Measurements from ENCODE around the gene SELL. TPM values are rescaled to one million over a fixed set of nuclear protein-coding genes. Genes with fewer than 3 reads are reported as not detected.

The SELL gene
- total and polyA plus RNA-seq, 2 of the 4 experiments (the other 2 are of a cell fraction), result not detected

DNA sequence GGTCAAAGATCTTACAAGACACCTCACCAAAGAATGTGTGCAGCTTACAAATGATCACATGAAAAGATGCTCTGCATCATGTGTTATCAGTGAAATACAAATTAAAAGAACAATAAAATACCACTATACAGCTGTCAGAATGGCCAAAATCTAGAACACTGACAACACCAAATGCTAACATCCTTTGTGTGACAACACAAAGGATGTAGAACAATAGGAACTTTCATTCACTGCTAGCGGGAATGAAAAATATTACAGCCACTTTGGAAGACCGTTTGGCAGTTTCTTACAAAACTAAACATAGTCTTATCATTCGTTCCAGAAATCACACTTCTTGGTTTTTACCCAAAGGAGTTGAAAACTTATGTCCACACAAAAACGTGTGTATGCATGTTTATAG lies 60.9 kb downstream of the SELL start:
- DNase-seq (no peak), ATAC-seq (ENCODE audit: low read depth) (no peak)
- Histone ChIP-seq H3K4me2 (ENCODE audit: low read depth, low read length) (no peak overlapping the region), H3K4ac (ENCODE audit: low read depth, low read length) (no peak overlapping the region), H2BK15ac (ENCODE audit: low read depth, low read length) (no peak overlapping the region), H3K9me1 (ENCODE audit: insufficient read depth, low read length) (no peaks in the 10 kb centered on the region; the same call in 1 of the 2 replicates), H3K27ac (ENCODE audit: insufficient read depth, low read length) (no peak overlapping the region), H2BK5ac (ENCODE audit: low read depth, low read length, poor library complexity, severe bottlenecking) (no peak overlapping the region), H3K9me3 (ENCODE audit: control insufficient read depth, insufficient read depth, low read length) (no peaks in the 10 kb centered on the region), H3K27me3 (ENCODE audit: control insufficient read depth, insufficient read depth, low read length) (no peaks in the 10 kb centered on the region), H3K4me3 (ENCODE audit: insufficient read depth, low read depth, low read length) (no peak overlapping the region), H2BK120ac (ENCODE audit: low read depth, low read length) (no peak overlapping the region), H3K4me1 (ENCODE audit: control insufficient read depth, insufficient read depth, low read length) (no peaks in the 10 kb centered on the region), H3K9ac (ENCODE audit: low read depth, low read length) (no peak overlapping the region), H2AFZ (replicated peaks; ENCODE audit: low read length, poor library complexity) (no peak overlapping the region), H3K18ac (ENCODE audit: low read depth, low read length) (no peak overlapping the region), H3K14ac (replicated peaks; ENCODE audit: low read depth, low read length) (no peak overlapping the region), H3K36me3 (ENCODE audit: control insufficient read depth, insufficient read depth, low read length) (no peaks in the 10 kb centered on the region), H2AK5ac (ENCODE audit: low read depth, low read length) (no peak overlapping the region), H4K91ac (ENCODE audit: insufficient read depth, low read depth, low read length) (no peak overlapping the region), H3K79me1 (ENCODE audit: low read depth in 1 of 2, low read length in 2 of 2) (no peaks in the 10 kb centered on the region), H2AK9ac (replicated peaks; ENCODE audit: low read depth, low read length, poor library complexity) (no peak overlapping the region), H4K20me1 (ENCODE audit: insufficient read depth, low read length) (no peaks in the 10 kb centered on the region), H4K5ac (ENCODE audit: low read depth, low read length) (no peak overlapping the region), H4K8ac (ENCODE audit: low read depth in 2 of 2, low read length in 2 of 2) (no peak overlapping the region), H2BK20ac (ENCODE audit: low read depth, low read length) (no peak overlapping the region), H3K56ac (ENCODE audit: extremely low read depth, insufficient read depth, low read length) (no peak overlapping the region), H3K23ac (ENCODE audit: low read depth, low read length) (no peak overlapping the region)
- intact Hi-C loops (cut with micrococcal nuclease) (no loop called here), dilution Hi-C loops (cut with HindIII; ENCODE audit: low sequenced_read_pairs, unreplicated experiment) (no loop called here), in situ Hi-C loops (cut with MboI; ENCODE audit: low sequenced_read_pairs) (no loop called here)
- BruUV-seq (replicated peaks), result no TSS peak
- no CpG with 5 or more reads among the region's 4 CpGs for WGBS, 2 experiments (ENCODE audit: extremely low coverage in 2 of 2, insufficient read length in 1 of 2)
- TF ChIP-seq CHD1 (IDR thresholded peaks at IDR 0.05; ENCODE audit: low read depth, low read length) (no peak), CEBPB (IDR thresholded peaks at IDR 0.05; ENCODE audit: low read depth, low read length) (no peak), NFE2L2 (IDR thresholded peaks at IDR 0.05; ENCODE audit: low read depth, low read length) (no peak), FOS (IDR thresholded peaks at IDR 0.05; ENCODE audit: low read depth, low read length) (no peak), POLR2A (IDR thresholded peaks at IDR 0.05; ENCODE audit: low read depth, low read length) (no peak), RCOR1 (IDR thresholded peaks at IDR 0.05; ENCODE audit: insufficient replicate concordance, low read length) (no peak), BHLHE40 (IDR thresholded peaks at IDR 0.05; ENCODE audit: low read depth, low read length) (no peak), RAD21 (IDR thresholded peaks at IDR 0.05; ENCODE audit: low read length) (no peak), SMC3 (IDR thresholded peaks at IDR 0.05; ENCODE audit: low read depth, low read length) (no peak), MXI1 (IDR thresholded peaks at IDR 0.05; ENCODE audit: borderline replicate concordance, low read depth, low read length) (no peak), MAZ (IDR thresholded peaks at IDR 0.05; ENCODE audit: borderline replicate concordance, low read depth, low read length) (no peak)
- TF ChIP-seq, protein P1, sequence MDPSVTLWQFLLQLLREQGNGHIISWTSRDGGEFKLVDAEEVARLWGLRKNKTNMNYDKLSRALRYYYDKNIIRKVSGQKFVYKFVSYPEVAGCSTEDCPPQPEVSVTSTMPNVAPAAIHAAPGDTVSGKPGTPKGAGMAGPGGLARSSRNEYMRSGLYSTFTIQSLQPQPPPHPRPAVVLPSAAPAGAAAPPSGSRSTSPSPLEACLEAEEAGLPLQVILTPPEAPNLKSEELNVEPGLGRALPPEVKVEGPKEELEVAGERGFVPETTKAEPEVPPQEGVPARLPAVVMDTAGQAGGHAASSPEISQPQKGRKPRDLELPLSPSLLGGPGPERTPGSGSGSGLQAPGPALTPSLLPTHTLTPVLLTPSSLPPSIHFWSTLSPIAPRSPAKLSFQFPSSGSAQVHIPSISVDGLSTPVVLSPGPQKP (IDR thresholded peaks at IDR 0.05; ENCODE audit: borderline replicate concordance, low read depth, low read length), result no peak
- TF ChIP-seq, protein P2, sequence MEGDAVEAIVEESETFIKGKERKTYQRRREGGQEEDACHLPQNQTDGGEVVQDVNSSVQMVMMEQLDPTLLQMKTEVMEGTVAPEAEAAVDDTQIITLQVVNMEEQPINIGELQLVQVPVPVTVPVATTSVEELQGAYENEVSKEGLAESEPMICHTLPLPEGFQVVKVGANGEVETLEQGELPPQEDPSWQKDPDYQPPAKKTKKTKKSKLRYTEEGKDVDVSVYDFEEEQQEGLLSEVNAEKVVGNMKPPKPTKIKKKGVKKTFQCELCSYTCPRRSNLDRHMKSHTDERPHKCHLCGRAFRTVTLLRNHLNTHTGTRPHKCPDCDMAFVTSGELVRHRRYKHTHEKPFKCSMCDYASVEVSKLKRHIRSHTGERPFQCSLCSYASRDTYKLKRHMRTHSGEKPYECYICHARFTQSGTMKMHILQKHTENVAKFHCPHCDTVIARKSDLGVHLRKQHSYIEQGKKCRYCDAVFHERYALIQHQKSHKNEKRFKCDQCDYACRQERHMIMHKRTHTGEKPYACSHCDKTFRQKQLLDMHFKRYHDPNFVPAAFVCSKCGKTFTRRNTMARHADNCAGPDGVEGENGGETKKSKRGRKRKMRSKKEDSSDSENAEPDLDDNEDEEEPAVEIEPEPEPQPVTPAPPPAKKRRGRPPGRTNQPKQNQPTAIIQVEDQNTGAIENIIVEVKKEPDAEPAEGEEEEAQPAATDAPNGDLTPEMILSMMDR (conservative IDR thresholded peaks at IDR 0.05; ENCODE audit: low read depth, low read length), result no peak
- TF ChIP-seq, protein P3, sequence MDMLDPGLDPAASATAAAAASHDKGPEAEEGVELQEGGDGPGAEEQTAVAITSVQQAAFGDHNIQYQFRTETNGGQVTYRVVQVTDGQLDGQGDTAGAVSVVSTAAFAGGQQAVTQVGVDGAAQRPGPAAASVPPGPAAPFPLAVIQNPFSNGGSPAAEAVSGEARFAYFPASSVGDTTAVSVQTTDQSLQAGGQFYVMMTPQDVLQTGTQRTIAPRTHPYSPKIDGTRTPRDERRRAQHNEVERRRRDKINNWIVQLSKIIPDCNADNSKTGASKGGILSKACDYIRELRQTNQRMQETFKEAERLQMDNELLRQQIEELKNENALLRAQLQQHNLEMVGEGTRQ (IDR thresholded peaks at IDR 0.05; ENCODE audit: low read depth, low read length), result no peak
- CTCF ChIA-PET, result no interaction called here
- POLR2A ChIA-PET (ENCODE audit: unreplicated experiment), result no interaction called here

Data from IMR-90 (cell line).